Mesothelial cell of epicardium (in vitro differentiated cells): Measurements from ENCODE around the gene TAS2R14. TPM values are rescaled to one million over a fixed set of nuclear protein-coding genes. Genes with fewer than 3 reads are reported as not detected.

Experiments used
- DNase-seq, 2 experiments: peaks; one replicate each; pipeline ENCODE4 v3.0.0; 2021; ENCODE audit warnings: low spot score in 2 of 2; ENCODE audit not compliant: unreplicated experiment in 2 of 2
- H3K27ac Mint-ChIP-seq: 2 replicates; pipeline ENCODE4 v1.8.0; 2021; ENCODE audit warnings: mixed read lengths
- H3K27me3 Mint-ChIP-seq: 2 replicates; pipeline ENCODE4 v1.8.0; 2021; ENCODE audit warnings: low read depth, mixed read lengths
- H3K36me3 Mint-ChIP-seq: 2 replicates; pipeline ENCODE4 v1.8.0; 2021; ENCODE audit warnings: mixed read lengths
- H3K4me1 Mint-ChIP-seq: 2 replicates; pipeline ENCODE4 v1.8.0; 2021; ENCODE audit warnings: mixed read lengths
- H3K4me3 Mint-ChIP-seq: 2 replicates; pipeline ENCODE4 v1.8.0; 2021; ENCODE audit warnings: mild to moderate bottlenecking, moderate library complexity, mixed read lengths
- H3K9me3 Mint-ChIP-seq: 2 replicates; pipeline ENCODE4 v1.8.0; 2021; ENCODE audit warnings: mixed read lengths
- CTCF ChIP-seq: fragments of 200-600 bp; sonication (generic); IDR thresholded peaks from one replicate; pipeline ENCODE4 v1.5.0; 2021; ENCODE audit warnings: antibody characterized with exemption; ENCODE audit not compliant: unreplicated experiment
- total RNA-seq: library from RNA; stranded (reverse); gene quantifications from 3 replicates; pipeline ENCODE4 v1.2.1, GENCODE V29; 2021

Gene TAS2R14
- total RNA-seq, 1 donor from 2014 or later, result 6.7 TPM

GRCh38 chr12:10910380-10910779, 28.7 kb downstream of the TAS2R14 start:
- H3K4me3 Mint-ChIP-seq, result no peak overlapping the region
- no peaks in the 10 kb centered on the region for H3K4me1 Mint-ChIP-seq
- no peak for TF ChIP-seq CTCF
- no peak overlapping the region for H3K27ac Mint-ChIP-seq
- H3K9me3 Mint-ChIP-seq, result peaks cover 14% of the 10 kb centered on the region
- no peaks in the 10 kb centered on the region for H3K27me3 Mint-ChIP-seq
- H3K36me3 Mint-ChIP-seq, result peaks cover 16% of the 10 kb centered on the region
- no peak for DNase-seq

- Mint-ChIP-seq H3K36me3 (peaks cover 24% of the 10 kb centered on the region), H3K4me1 (no peaks in the 10 kb centered on the region), H3K27me3 (no peaks in the 10 kb centered on the region), H3K27ac (no peak within 1 kb of the TSS), H3K4me3 (no peak within 1 kb of the TSS), H3K9me3 (peaks cover 22% of the 10 kb centered on the region)
- DNase-seq, result no peak
- TF ChIP-seq CTCF, result no peak
Observed at GRCh38 chr12:10909462-10909861, 29.6 kb downstream of the TAS2R14 start, which contains the start of gene TAS2R13. TAS2R13 (minus strand) TSS chr12:10909562; CDS start chr12:10909298, 264 bp downstream.

GRCh38 chr12:10904686-10905085, 34.4 kb downstream of the TAS2R14 start:
- Mint-ChIP-seq H3K36me3 (peaks cover 52% of the 10 kb centered on the region), H3K9me3 (peaks cover 53% of the 10 kb centered on the region), H3K27me3 (no peaks in the 10 kb centered on the region), H3K4me1 (no peaks in the 10 kb centered on the region), H3K27ac (no peak overlapping the region), H3K4me3 (no peak overlapping the region)
- no peak for DNase-seq
- no peak for TF ChIP-seq CTCF

GRCh38 chr12:10901427-10901826, 37.6 kb downstream of the TAS2R14 start:
- Mint-ChIP-seq H3K27me3 (no peaks in the 10 kb centered on the region), H3K36me3 (peaks cover 48% of the 10 kb centered on the region), H3K27ac (no peak overlapping the region), H3K4me1 (no peaks in the 10 kb centered on the region), H3K4me3 (no peak overlapping the region), H3K9me3 (peaks cover 51% of the 10 kb centered on the region)
- TF ChIP-seq CTCF, result no peak
- no peak for DNase-seq

- Mint-ChIP-seq H3K36me3 (peaks cover 47% of the 10 kb centered on the region), H3K27me3 (no peaks in the 10 kb centered on the region), H3K4me1 (no peaks in the 10 kb centered on the region), H3K27ac (no peak overlapping the region), H3K4me3 (no peak overlapping the region), H3K9me3 (peaks cover 50% of the 10 kb centered on the region)
- no peak for DNase-seq
- no peak for TF ChIP-seq CTCF
Observed at GRCh38 chr12:10900972-10901371, 38.1 kb downstream of the TAS2R14 start.

- peaks cover 46% of the 10 kb centered on the region for H3K9me3 Mint-ChIP-seq
- peaks cover 44% of the 10 kb centered on the region for H3K36me3 Mint-ChIP-seq
- DNase-seq, result no peak
- no peak for TF ChIP-seq CTCF
- no peak overlapping the region for H3K27ac Mint-ChIP-seq
- no peaks in the 10 kb centered on the region for H3K27me3 Mint-ChIP-seq
- H3K4me1 Mint-ChIP-seq, result no peaks in the 10 kb centered on the region
- H3K4me3 Mint-ChIP-seq, result no peak overlapping the region
Observed at GRCh38 chr12:10900530-10900929, 38.5 kb downstream of the TAS2R14 start.
